ENCODE measurements around the gene PRMT1.

Gene PRMT1

GRCh38 chr19:49682274-49682673 lies 5.2 kb downstream of the PRMT1 start:
- no peak for TF ChIP-seq NFIC (IDR thresholded peaks at IDR 0.05)
- no peak for TF ChIP-seq ZBTB7A (IDR thresholded peaks at IDR 0.05; ENCODE audit: low read depth)

- no peak for TF ChIP-seq NFIC (IDR thresholded peaks at IDR 0.05)
- TF ChIP-seq, protein P1, sequence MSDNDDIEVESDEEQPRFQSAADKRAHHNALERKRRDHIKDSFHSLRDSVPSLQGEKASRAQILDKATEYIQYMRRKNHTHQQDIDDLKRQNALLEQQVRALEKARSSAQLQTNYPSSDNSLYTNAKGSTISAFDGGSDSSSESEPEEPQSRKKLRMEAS (IDR thresholded peaks at IDR 0.05), result no peak
Measured at GRCh38 chr19:49683814-49684250, 6.8 kb downstream of the PRMT1 start.

GRCh38 chr19:49684251-49684982 lies 7.3 kb downstream of the PRMT1 start:
- TF ChIP-seq ZBTB7A (IDR thresholded peaks at IDR 0.05; ENCODE audit: low read depth), result no peak
- TF ChIP-seq TCF12 (IDR thresholded peaks at IDR 0.05; ENCODE audit: low read depth), result no peak
- TF ChIP-seq CEBPB (IDR thresholded peaks at IDR 0.05), result no peak
- no peak for TF ChIP-seq FOXM1 (IDR thresholded peaks at IDR 0.05; ENCODE audit: borderline replicate concordance, low read depth)
- no peak for TF ChIP-seq TAF1 (IDR thresholded peaks at IDR 0.05; ENCODE audit: low read depth)

- TF ChIP-seq ZBTB7A (IDR thresholded peaks at IDR 0.05; ENCODE audit: low read depth), result no peak
- TF ChIP-seq EGR1 (IDR thresholded peaks at IDR 0.05), result no peak
- no peak for TF ChIP-seq FOXM1 (IDR thresholded peaks at IDR 0.05; ENCODE audit: borderline replicate concordance, low read depth)
- TF ChIP-seq NFIC (IDR thresholded peaks at IDR 0.05), result no peak
- TF ChIP-seq TCF12 (IDR thresholded peaks at IDR 0.05; ENCODE audit: low read depth), result no peak
- TF ChIP-seq, protein P2, sequence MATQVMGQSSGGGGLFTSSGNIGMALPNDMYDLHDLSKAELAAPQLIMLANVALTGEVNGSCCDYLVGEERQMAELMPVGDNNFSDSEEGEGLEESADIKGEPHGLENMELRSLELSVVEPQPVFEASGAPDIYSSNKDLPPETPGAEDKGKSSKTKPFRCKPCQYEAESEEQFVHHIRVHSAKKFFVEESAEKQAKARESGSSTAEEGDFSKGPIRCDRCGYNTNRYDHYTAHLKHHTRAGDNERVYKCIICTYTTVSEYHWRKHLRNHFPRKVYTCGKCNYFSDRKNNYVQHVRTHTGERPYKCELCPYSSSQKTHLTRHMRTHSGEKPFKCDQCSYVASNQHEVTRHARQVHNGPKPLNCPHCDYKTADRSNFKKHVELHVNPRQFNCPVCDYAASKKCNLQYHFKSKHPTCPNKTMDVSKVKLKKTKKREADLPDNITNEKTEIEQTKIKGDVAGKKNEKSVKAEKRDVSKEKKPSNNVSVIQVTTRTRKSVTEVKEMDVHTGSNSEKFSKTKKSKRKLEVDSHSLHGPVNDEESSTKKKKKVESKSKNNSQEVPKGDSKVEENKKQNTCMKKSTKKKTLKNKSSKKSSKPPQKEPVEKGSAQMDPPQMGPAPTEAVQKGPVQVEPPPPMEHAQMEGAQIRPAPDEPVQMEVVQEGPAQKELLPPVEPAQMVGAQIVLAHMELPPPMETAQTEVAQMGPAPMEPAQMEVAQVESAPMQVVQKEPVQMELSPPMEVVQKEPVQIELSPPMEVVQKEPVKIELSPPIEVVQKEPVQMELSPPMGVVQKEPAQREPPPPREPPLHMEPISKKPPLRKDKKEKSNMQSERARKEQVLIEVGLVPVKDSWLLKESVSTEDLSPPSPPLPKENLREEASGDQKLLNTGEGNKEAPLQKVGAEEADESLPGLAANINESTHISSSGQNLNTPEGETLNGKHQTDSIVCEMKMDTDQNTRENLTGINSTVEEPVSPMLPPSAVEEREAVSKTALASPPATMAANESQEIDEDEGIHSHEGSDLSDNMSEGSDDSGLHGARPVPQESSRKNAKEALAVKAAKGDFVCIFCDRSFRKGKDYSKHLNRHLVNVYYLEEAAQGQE (IDR thresholded peaks at IDR 0.05; ENCODE audit: low read depth), result no peak
- no peak for TF ChIP-seq YY1 (IDR thresholded peaks at IDR 0.05; ENCODE audit: low read depth)
- no peak for TF ChIP-seq RAD21 (IDR thresholded peaks at IDR 0.05; ENCODE audit: low read depth)
- no peak for TF ChIP-seq EP300 (IDR thresholded peaks at IDR 0.05; ENCODE audit: borderline replicate concordance)
- TF ChIP-seq TAF1 (IDR thresholded peaks at IDR 0.05; ENCODE audit: low read depth), result no peak
- TF ChIP-seq CREB1 (IDR thresholded peaks at IDR 0.05; ENCODE audit: low read depth), result no peak
- TF ChIP-seq CEBPB (IDR thresholded peaks at IDR 0.05), result no peak
- TF ChIP-seq, protein P3, sequence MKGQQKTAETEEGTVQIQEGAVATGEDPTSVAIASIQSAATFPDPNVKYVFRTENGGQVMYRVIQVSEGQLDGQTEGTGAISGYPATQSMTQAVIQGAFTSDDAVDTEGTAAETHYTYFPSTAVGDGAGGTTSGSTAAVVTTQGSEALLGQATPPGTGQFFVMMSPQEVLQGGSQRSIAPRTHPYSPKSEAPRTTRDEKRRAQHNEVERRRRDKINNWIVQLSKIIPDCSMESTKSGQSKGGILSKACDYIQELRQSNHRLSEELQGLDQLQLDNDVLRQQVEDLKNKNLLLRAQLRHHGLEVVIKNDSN (IDR thresholded peaks at IDR 0.05), result no peak
Measured at GRCh38 chr19:49684983-49685553, 8.0 kb downstream of the PRMT1 start.

DNA sequence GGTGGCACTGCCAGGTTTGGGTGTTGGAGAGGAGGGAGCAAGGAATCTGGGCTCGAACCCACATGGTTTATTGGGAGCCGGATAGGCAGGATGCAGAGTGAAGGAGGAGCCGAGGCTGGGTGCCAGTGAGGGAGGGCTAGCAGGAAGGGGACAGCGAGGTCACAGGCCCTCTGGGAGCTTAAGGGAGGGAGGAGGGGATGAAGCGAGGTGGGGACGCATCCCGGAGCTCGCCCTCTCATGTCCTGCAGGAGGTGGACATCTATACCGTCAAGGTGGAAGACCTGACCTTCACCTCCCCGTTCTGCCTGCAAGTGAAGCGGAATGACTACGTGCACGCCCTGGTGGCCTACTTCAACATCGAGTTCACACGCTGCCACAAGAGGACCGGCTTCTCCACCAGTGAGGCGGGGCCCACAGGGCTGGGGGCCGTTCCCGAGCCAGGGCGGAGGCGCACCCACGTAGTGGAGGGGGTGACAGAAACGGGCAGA lies 8.8 kb downstream of the PRMT1 start:
- TF ChIP-seq CREB1 (IDR thresholded peaks at IDR 0.05; ENCODE audit: low read depth) (no peak), YY1 (IDR thresholded peaks at IDR 0.05; ENCODE audit: low read depth) (no peak), EGR1 (IDR thresholded peaks at IDR 0.05) (no peak), ZBTB7A (IDR thresholded peaks at IDR 0.05; ENCODE audit: low read depth) (no peak), CEBPB (IDR thresholded peaks at IDR 0.05) (no peak), TAF1 (IDR thresholded peaks at IDR 0.05; ENCODE audit: low read depth) (no peak), EP300 (IDR thresholded peaks at IDR 0.05; ENCODE audit: borderline replicate concordance) (no peak), RAD21 (IDR thresholded peaks at IDR 0.05; ENCODE audit: low read depth) (no peak), FOXM1 (IDR thresholded peaks at IDR 0.05; ENCODE audit: borderline replicate concordance, low read depth) (no peak), NFIC (IDR thresholded peaks at IDR 0.05) (no peak), TCF12 (IDR thresholded peaks at IDR 0.05; ENCODE audit: low read depth) (no peak), TEAD4 (IDR thresholded peaks at IDR 0.05) (no peak)
- TF ChIP-seq, protein P1 (IDR thresholded peaks at IDR 0.05), result no peak
- TF ChIP-seq, protein P3 (IDR thresholded peaks at IDR 0.05), result no peak
- TF ChIP-seq, protein P2 (IDR thresholded peaks at IDR 0.05; ENCODE audit: low read depth), result no peak

- TF ChIP-seq NFIC (IDR thresholded peaks at IDR 0.05) (no peak), TCF12 (IDR thresholded peaks at IDR 0.05; ENCODE audit: low read depth) (no peak), FOXM1 (IDR thresholded peaks at IDR 0.05; ENCODE audit: borderline replicate concordance, low read depth) (no peak), YY1 (IDR thresholded peaks at IDR 0.05; ENCODE audit: low read depth) (no peak), TAF1 (IDR thresholded peaks at IDR 0.05; ENCODE audit: low read depth) (no peak), EGR1 (IDR thresholded peaks at IDR 0.05) (no peak), EP300 (IDR thresholded peaks at IDR 0.05; ENCODE audit: borderline replicate concordance) (no peak)
- TF ChIP-seq, protein P1 (IDR thresholded peaks at IDR 0.05), result no peak
Measured at GRCh38 chr19:49686503-49687088, 9.5 kb downstream of the PRMT1 start.
